Neural cell (in vitro differentiated cells): Measurements from ENCODE around the gene CSDE1. TPM values are rescaled to one million over a fixed set of nuclear protein-coding genes. Genes with fewer than 3 reads are reported as not detected.

Source experiments
- H2AFZ ChIP-seq: fragments of 200-600, 300-800 bp; sonication (generic), shearing (Covaris generic); 2 replicates; pipeline ENCODE4 v1.6.0; 2014; ENCODE audit warnings: low read depth, mild to moderate bottlenecking, antibody characterized with exemption, low read length, moderate library complexity
- H3F3A ChIP-seq: fragments of 200-600 bp; shearing (Covaris generic); 2 replicates; pipeline ENCODE4 v1.6.1; 2016; ENCODE audit warnings: mild to moderate bottlenecking, moderate library complexity, mixed read lengths, antibody characterized with exemption, low read length; ENCODE audit not compliant: insufficient read depth, poor library complexity, severe bottlenecking
- H3K27ac ChIP-seq: fragments of 200-600, 300-800 bp; sonication (generic), shearing (Covaris generic); 2 replicates; pipeline ENCODE4 v1.5.1; 2014; ENCODE audit warnings: mild to moderate bottlenecking, low read length, moderate library complexity
- H3K27me3 ChIP-seq: fragments of 300-800, 200-600 bp; sonication (generic), shearing (Covaris generic); 2 replicates; pipeline ENCODE4 v1.6.0; 2014; ENCODE audit warnings: mild to moderate bottlenecking, low read depth, low read length, moderate library complexity; ENCODE audit not compliant: insufficient read depth
- H3K36me3 ChIP-seq: fragments of 300-800, 200-600 bp; sonication (generic), shearing (Covaris generic); 2 replicates; pipeline ENCODE4 v1.5.1; 2014; ENCODE audit warnings: mild to moderate bottlenecking, antibody characterized with exemption, low read length, moderate library complexity; ENCODE audit not compliant: insufficient read depth
- H3K4me2 ChIP-seq: fragments of 300-800, 200-600 bp; sonication (generic), shearing (Covaris generic); 2 replicates; pipeline ENCODE4 v1.6.0; 2014; ENCODE audit warnings: mild to moderate bottlenecking, low read length
- H3K4me3 ChIP-seq: fragments of 300-800, 200-600 bp; sonication (generic), shearing (Covaris generic); 2 replicates; pipeline ENCODE4 v1.5.1; 2014; ENCODE audit warnings: mild to moderate bottlenecking, low read length, moderate library complexity
- H3K79me2 ChIP-seq: fragments of 200-600 bp; shearing (Covaris generic); replicated peaks from 2 replicates; pipeline ENCODE4 v1.6.0; 2014; ENCODE audit warnings: mild to moderate bottlenecking, low read length, moderate library complexity; ENCODE audit not compliant: insufficient read depth
- H3K9ac ChIP-seq: fragments of 300-800, 200-600 bp; sonication (generic), shearing (Covaris generic); 2 replicates; pipeline ENCODE4 v1.6.1; 2016; ENCODE audit warnings: mild to moderate bottlenecking, low read length, mixed read lengths
- H3K9me2 ChIP-seq: fragments of 200-600 bp; shearing (Covaris generic); 2 replicates; pipeline ENCODE4 v1.6.1; 2016; ENCODE audit warnings: mild to moderate bottlenecking, low read length, mixed read lengths; ENCODE audit not compliant: insufficient read depth
- H3K9me3 ChIP-seq: fragments of 200-600, 300-800 bp; sonication (generic), shearing (Covaris generic); 2 replicates; pipeline ENCODE4 v1.6.1; 2016; ENCODE audit warnings: mild to moderate bottlenecking, mixed run types, low read length, moderate library complexity, mixed read lengths
- H4K20me1 ChIP-seq: fragments of 200-600 bp; shearing (Covaris generic); 2 replicates; pipeline ENCODE4 v1.6.1; 2016; ENCODE audit warnings: mild to moderate bottlenecking, mixed run types; ENCODE audit not compliant: insufficient read depth
- CTCF ChIP-seq: fragments of 450-650 bp; IDR thresholded peaks from 2 replicates; pipeline ENCODE4 v1.5.1; 2014; ENCODE audit warnings: antibody characterized with exemption, mild to moderate bottlenecking, moderate library complexity; ENCODE audit not compliant: poor library complexity, severe bottlenecking
- EZH2 ChIP-seq: fragments of 200-600, 300-800 bp; shearing (Covaris generic), sonication (generic); IDR thresholded peaks from 2 replicates; pipeline ENCODE4 v1.6.1; 2014; ENCODE audit warnings: antibody characterized with exemption, low read length, borderline replicate concordance, mild to moderate bottlenecking; ENCODE audit not compliant: insufficient read depth, poor library complexity, severe bottlenecking
- MXI1 ChIP-seq: fragments of 450-650 bp; conservative IDR thresholded peaks from 2 replicates; pipeline ENCODE4 v1.6.1; 2014; ENCODE audit warnings: antibody characterized with exemption, mild to moderate bottlenecking; ENCODE audit not compliant: poor library complexity, severe bottlenecking
- POLR2AphosphoS5 ChIP-seq: IDR thresholded peaks from 2 replicates; pipeline ENCODE4 v1.6.1; 2012
- RAD21 ChIP-seq: fragments of 450-650 bp; conservative IDR thresholded peaks from 2 replicates; pipeline ENCODE4 v1.6.1; 2014; ENCODE audit warnings: antibody characterized with exemption, mild to moderate bottlenecking, moderate library complexity
- REST ChIP-seq: IDR thresholded peaks from 2 replicates; pipeline ENCODE4 v1.6.1; 2012; ENCODE audit warnings: borderline replicate concordance
- SMC3 ChIP-seq: fragments of 450-650 bp; conservative IDR thresholded peaks from 2 replicates; pipeline ENCODE4 v1.6.1; 2014; ENCODE audit warnings: antibody characterized with exemption, mild to moderate bottlenecking, moderate library complexity; ENCODE audit not compliant: poor library complexity
- TAF1 ChIP-seq: IDR thresholded peaks from 2 replicates; pipeline ENCODE4 v1.6.1; 2012; ENCODE audit warnings: low read depth
- polyA plus RNA-seq: library from polyadenylated mRNA; depleted of rRNA; stranded (reverse); fragments of >200 nt; gene quantifications from 2 replicates; pipeline ENCODE4 v1.2.3, GENCODE V29; 2014

The CSDE1 gene
- polyA plus RNA-seq, 1 donor from 2014 or later = 424 TPM

GRCh38 chr1:114712977-114713376 lies 44.8 kb downstream of the CSDE1 start:
- peaks cover 30% of the 10 kb centered on the region for H3K79me2 ChIP-seq
- H3F3A ChIP-seq = no peaks in the 10 kb centered on the region
- H3K27me3 ChIP-seq = no peaks in the 10 kb centered on the region
- no peak overlapping the region for H3K9ac ChIP-seq
- no peak overlapping the region for H3K4me3 ChIP-seq
- H2AFZ ChIP-seq = no peak overlapping the region
- H3K4me2 ChIP-seq = no peak overlapping the region
- H4K20me1 ChIP-seq = no peaks in the 10 kb centered on the region
- TF ChIP-seq CTCF (no peak), POLR2AphosphoS5 (no peak), TAF1 (no peak), RAD21 (no peak), REST (no peak), EZH2 (no peak), SMC3 (no peak)
- H3K9me3 ChIP-seq = no peaks in the 10 kb centered on the region
- H3K36me3 ChIP-seq = peaks cover 6% of the 10 kb centered on the region
- H3K9me2 ChIP-seq = no peaks in the 10 kb centered on the region
- no peak overlapping the region for H3K27ac ChIP-seq

GRCh38 chr1:114710360-114710759 lies 47.4 kb downstream of the CSDE1 start:
- Histone ChIP-seq H3K9me2 (no peaks in the 10 kb centered on the region), H3K27me3 (no peaks in the 10 kb centered on the region), H3K9ac (no peak overlapping the region), H4K20me1 (no peaks in the 10 kb centered on the region), H2AFZ (no peak overlapping the region), H3K36me3 (peaks cover 3% of the 10 kb centered on the region), H3K4me2 (no peak overlapping the region), H3F3A (no peaks in the 10 kb centered on the region), H3K79me2 (peaks cover 17% of the 10 kb centered on the region), H3K9me3 (no peaks in the 10 kb centered on the region), H3K4me3 (no peak overlapping the region), H3K27ac (no peak overlapping the region)
- no peak for TF ChIP-seq MXI1
- no peak for TF ChIP-seq REST
- TF ChIP-seq SMC3 = no peak
